Gastrocnemius medialis (tissue), 4 donors: ENCODE data around the gene RRBP1.

Experiments
- CTCF ChIP-seq, 5 experiments: fragments of 450-650 bp in 3 of 5; fragments of 200-600 bp in 2 of 5; sonication (generic) in 2 of 5; IDR thresholded peaks in 4 of 5; conservative IDR thresholded peaks in 1 of 5; 1 replicate in 4 of 5; 2 replicates in 1 of 5; pipeline ENCODE4 v1.5.1; 2016 to 2019; ENCODE audit warnings: antibody characterized with exemption in 5 of 5, mild to moderate bottlenecking in 3 of 5, moderate library complexity in 3 of 5
- POLR2A ChIP-seq, 2 donors: fragments of 450-650 bp; IDR thresholded peaks; one replicate each; pipeline ENCODE4 v1.6.1; 2017; ENCODE audit warnings: antibody characterized with exemption in 2 of 2, mild to moderate bottlenecking in 2 of 2, moderate library complexity in 2 of 2

- no peak for TF ChIP-seq CTCF (IDR thresholded peaks at IDR 0.05 in 4 of 5, conservative IDR thresholded peaks at IDR 0.05 in 1 of 5)
- TF ChIP-seq POLR2A (IDR thresholded peaks at IDR 0.05), result no peak
Observed at GRCh38 chr20:17706632-17707031, 24.6 kb upstream of the RRBP1 start.
